ENCODE data around the gene SYT13. TPM values are rescaled to one million over a fixed set of nuclear protein-coding genes. Genes with fewer than 3 reads are reported as not detected.

SYT13 gene
- total and polyA plus RNA-seq, 2 of the 4 experiments (the other 2 are of a cell fraction), result not detected

- H2BK20ac ChIP-seq (ENCODE audit: low read depth, low read length), result no peak overlapping the region
- no peaks in the 10 kb centered on the region for H3K27me3 ChIP-seq (ENCODE audit: control insufficient read depth, insufficient read depth, low read length)
- no peak overlapping the region for H2BK15ac ChIP-seq (ENCODE audit: low read depth, low read length)
- H3K9me1 ChIP-seq (ENCODE audit: insufficient read depth, low read length), result no peaks in the 10 kb centered on the region; the same call in 1 of the 2 replicates
- no CpG with 5 or more reads among the region's 1 CpG for WGBS, 2 experiments (ENCODE audit: extremely low coverage in 2 of 2, insufficient read length in 1 of 2)
- DNase-seq (no peak), ATAC-seq (ENCODE audit: low read depth) (no peak)
- H3K9me3 ChIP-seq (ENCODE audit: control insufficient read depth, insufficient read depth, low read length), result no peaks in the 10 kb centered on the region
- in situ Hi-C loops (cut with MboI; ENCODE audit: low sequenced_read_pairs) (no loop called here), dilution Hi-C loops (cut with HindIII; ENCODE audit: low sequenced_read_pairs, unreplicated experiment) (no loop called here), intact Hi-C loops (cut with micrococcal nuclease) (no loop called here)
- TF ChIP-seq ELK1 (IDR thresholded peaks at IDR 0.05; ENCODE audit: borderline replicate concordance, low read depth, low read length) (no peak), RCOR1 (IDR thresholded peaks at IDR 0.05; ENCODE audit: insufficient replicate concordance, low read length) (no peak), CHD1 (IDR thresholded peaks at IDR 0.05; ENCODE audit: low read depth, low read length) (no peak), MXI1 (IDR thresholded peaks at IDR 0.05; ENCODE audit: borderline replicate concordance, low read depth, low read length) (no peak), MAFK (IDR thresholded peaks at IDR 0.05; ENCODE audit: low read depth, low read length) (no peak), CEBPB (IDR thresholded peaks at IDR 0.05; ENCODE audit: low read depth, low read length) (no peak), NFE2L2 (IDR thresholded peaks at IDR 0.05; ENCODE audit: low read depth, low read length) (no peak), RAD21 (IDR thresholded peaks at IDR 0.05; ENCODE audit: low read length) (no peak), BHLHE40 (IDR thresholded peaks at IDR 0.05; ENCODE audit: low read depth, low read length) (no peak), MAZ (IDR thresholded peaks at IDR 0.05; ENCODE audit: borderline replicate concordance, low read depth, low read length) (no peak), CTCF (conservative IDR thresholded peaks at IDR 0.05; ENCODE audit: low read depth, low read length) (no peak), POLR2A (IDR thresholded peaks at IDR 0.05; ENCODE audit: low read depth, low read length) (no peak), SMC3 (IDR thresholded peaks at IDR 0.05; ENCODE audit: low read depth, low read length) (no peak), RFX5 (IDR thresholded peaks at IDR 0.05; ENCODE audit: low read depth, low read length) (no peak), FOS (IDR thresholded peaks at IDR 0.05; ENCODE audit: low read depth, low read length) (no peak), USF2 (IDR thresholded peaks at IDR 0.05; ENCODE audit: low read depth, low read length) (no peak)
- no peak overlapping the region for H3K14ac ChIP-seq (replicated peaks; ENCODE audit: low read depth, low read length)
- no peak overlapping the region for H2AK9ac ChIP-seq (replicated peaks; ENCODE audit: low read depth, low read length, poor library complexity)
- H2AK5ac ChIP-seq (ENCODE audit: low read depth, low read length), result no peak overlapping the region
- no peak overlapping the region for H4K5ac ChIP-seq (ENCODE audit: low read depth, low read length)
- BruUV-seq (replicated peaks), result no TSS peak
- H3K36me3 ChIP-seq (ENCODE audit: control insufficient read depth, insufficient read depth, low read length), result peaks cover 4% of the 10 kb centered on the region; the same call in 1 of the 2 replicates
- H4K91ac ChIP-seq (ENCODE audit: insufficient read depth, low read depth, low read length), result no peak overlapping the region
- no peak overlapping the region for H3K27ac ChIP-seq (ENCODE audit: insufficient read depth, low read length)
- no peaks in the 10 kb centered on the region for H3K4me1 ChIP-seq (ENCODE audit: control insufficient read depth, insufficient read depth, low read length)
- no peak overlapping the region for H3K23ac ChIP-seq (ENCODE audit: low read depth, low read length)
- H3K9ac ChIP-seq (ENCODE audit: low read depth, low read length), result no peak overlapping the region
- H2BK120ac ChIP-seq (ENCODE audit: low read depth, low read length), result no peak overlapping the region
- no peak overlapping the region for H3K4me2 ChIP-seq (ENCODE audit: low read depth, low read length)
- H3K79me1 ChIP-seq (ENCODE audit: low read depth in 1 of 2, low read length in 2 of 2), result no peaks in the 10 kb centered on the region
- H4K20me1 ChIP-seq (ENCODE audit: insufficient read depth, low read length), result no peaks in the 10 kb centered on the region
- H2BK5ac ChIP-seq (ENCODE audit: low read depth, low read length, poor library complexity, severe bottlenecking), result no peak overlapping the region
- H2AFZ ChIP-seq (replicated peaks; ENCODE audit: low read length, poor library complexity), result no peak overlapping the region
- ChIA-PET CTCF (no interaction called here), POLR2A (ENCODE audit: unreplicated experiment) (no interaction called here)
- no peak overlapping the region for H3K4ac ChIP-seq (ENCODE audit: low read depth, low read length)
- H3K4me3 ChIP-seq (ENCODE audit: insufficient read depth, low read depth, low read length), result no peak overlapping the region
- H3K18ac ChIP-seq (ENCODE audit: low read depth, low read length), result no peak overlapping the region
- no peak overlapping the region for H4K8ac ChIP-seq (ENCODE audit: low read depth in 2 of 2, low read length in 2 of 2)
- H3K56ac ChIP-seq (ENCODE audit: extremely low read depth, insufficient read depth, low read length), result no peak overlapping the region
These were observed 70.1 kb downstream of the SYT13 start for GRCh38 chr11:45216031-45216430.
